HG02970 (cell line): ENCODE measurements around the gene FIBIN.
"Not testable (repeated sequence)": the region's sequence is repeated elsewhere in the genome, so short reads cannot be mapped to it uniquely, and the experiment has no call there.

ENCODE experiments used
- ATAC-seq: cut with Tn5 transposase; IDR thresholded peaks from one replicate; pipeline ENCODE4 v1.9.1; 2021; ENCODE audit warnings: mild to moderate bottlenecking, moderate library complexity, moderate number of reproducible peaks; ENCODE audit not compliant: unreplicated experiment, low FRiP score

The FIBIN gene

DNA sequence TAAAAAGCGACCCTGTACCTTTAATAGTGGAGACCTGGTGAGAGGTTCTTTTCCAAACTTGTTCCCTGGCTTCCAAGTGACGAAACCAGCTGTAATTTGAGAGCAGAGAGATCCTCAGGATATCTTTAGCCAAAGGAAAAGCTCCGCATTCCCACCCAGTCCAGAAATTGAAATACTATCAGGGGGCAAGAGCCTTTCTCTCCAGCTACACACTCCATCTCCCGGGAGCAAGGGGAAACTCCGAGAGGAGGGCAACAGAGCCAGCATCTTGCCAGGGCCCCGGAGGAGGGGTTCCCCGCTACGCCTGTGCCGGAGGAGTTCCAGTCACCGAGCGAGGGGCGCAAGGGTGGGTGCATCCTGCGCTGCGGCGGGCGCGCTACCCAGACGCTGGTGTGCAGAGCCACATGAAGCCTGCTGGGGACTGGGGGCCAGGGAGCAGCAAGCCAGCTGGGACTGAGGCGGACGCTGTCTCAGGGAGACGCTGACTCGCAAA is at the start of gene FIBIN:
Gene FIBIN (plus strand): TSS at position 148 of the 493 bp plus-strand sequence. CDS start 415 bp downstream, outside the sequence.
- ATAC-seq, result no peak

DNA sequence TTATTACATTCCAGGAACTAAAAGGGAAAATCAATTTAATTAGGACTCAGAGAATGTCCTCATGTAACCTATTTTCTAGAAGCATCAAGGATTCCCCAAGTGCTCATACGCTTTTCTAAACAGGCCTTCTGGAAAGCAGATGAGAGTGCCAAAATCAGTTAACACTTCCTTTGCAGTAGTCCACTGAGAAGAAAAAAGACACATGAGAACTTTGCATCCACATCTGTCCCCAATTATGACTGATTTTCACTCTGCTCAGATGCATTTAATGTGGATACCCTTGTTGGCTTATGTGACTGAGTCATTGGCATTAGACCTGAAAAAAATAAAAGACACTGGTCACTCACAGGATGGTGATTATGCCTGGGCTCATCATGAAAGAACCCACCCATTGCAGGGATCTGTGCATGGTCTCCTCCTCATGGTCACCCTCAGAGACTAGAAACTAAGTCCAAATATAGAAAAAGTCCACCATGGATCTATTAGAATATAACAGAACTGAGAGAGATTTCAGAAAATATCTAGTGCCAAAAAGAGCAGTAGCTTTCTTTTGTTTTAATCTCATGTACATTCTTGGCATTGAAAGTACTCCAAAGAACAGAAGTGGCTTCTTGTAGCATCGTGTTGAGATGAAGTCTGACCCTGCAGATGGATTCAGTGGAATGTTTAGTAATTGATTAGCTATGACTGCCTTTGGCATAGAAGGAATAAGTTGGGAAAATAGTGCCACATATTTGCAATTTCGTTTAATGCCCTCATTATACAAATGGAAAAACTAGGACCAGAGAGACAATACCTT is 48.8 kb upstream of the FIBIN start:
- no peak for ATAC-seq

GRCh38 chr11:26946257-26946716 is 47.6 kb upstream of the FIBIN start:
- no peak for ATAC-seq

DNA sequence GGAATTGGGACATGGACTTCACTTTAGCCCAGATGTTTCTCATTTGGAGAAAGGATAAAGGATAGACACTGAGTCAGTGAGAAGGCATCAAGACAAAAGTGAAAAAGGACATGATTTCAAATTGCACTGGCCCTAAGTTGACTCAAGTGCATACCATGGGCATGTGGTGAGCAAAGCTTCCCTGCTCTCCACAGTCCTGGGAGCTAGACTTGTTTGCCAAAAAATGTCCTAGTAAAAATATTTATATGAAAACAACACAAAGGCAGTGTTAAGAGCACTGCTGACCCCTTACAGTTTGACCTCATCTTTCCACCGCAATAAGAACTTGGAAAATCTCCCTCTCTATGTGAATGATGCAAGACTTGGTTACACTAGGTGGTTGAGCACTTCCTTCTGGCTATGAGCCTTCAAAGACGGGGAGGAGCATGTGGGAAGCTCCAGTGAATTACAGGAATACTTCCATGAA is 46.5 kb upstream of the FIBIN start:
- no peak for ATAC-seq

- no peak for ATAC-seq
Observed at GRCh38 chr11:26947904-26948639, 45.8 kb upstream of the FIBIN start.

DNA sequence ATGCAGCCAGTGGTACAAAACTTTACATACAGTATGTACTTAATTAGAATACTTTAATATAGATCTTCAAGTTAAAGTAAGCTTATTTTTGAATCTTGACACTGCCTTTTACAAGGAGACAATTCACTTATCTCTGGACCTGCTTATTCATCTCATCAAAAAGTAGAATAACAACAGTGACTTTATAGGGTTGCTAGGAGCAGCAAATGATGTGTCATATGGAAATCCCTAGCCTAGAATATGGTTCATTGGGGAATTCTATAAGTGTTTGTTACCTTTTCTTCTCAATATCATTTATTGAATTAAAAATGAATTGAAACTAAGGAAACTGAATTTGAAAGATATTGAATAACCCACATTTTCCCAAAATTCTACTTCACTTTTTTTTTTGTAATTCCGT is 45.0 kb upstream of the FIBIN start:
- ATAC-seq, result no peak

- no peak for ATAC-seq
Observed at GRCh38 chr11:26949846-26950245, 44.1 kb upstream of the FIBIN start.

GRCh38 chr11:26950260-26950719 is 43.6 kb upstream of the FIBIN start:
- no peak for ATAC-seq

DNA sequence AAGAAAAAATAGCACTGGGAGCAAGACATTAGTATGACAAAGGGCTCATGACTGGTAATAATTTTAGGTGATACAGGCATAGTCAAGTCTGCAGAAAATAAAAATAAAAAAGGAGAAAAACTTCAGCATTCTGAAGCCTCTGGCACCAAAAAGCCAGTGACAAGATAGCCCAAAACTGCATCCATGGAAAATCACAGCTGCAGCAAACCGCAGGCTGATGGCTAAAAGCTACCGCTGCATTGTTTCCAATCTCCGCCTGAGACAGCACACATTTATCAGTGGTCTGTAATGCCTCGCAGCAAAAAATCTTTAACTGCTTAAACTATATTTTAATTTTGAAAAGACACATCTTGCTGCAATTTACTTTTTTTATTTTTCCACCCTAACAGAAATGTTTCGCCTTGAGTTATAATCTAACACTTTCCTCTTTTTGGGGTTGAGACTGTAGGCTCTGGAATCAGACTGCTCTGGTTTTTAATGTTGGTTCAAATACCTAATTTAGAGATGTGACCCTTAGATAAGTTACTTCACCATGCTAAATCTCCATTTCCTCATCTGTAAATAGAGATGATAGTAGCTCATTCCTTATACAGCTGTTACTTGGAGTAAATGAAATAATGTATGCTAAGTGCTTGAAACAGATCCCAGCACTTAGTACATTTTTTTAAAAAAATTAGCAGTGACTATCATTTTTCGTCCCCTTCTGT is 42.0 kb upstream of the FIBIN start:
- no peak for ATAC-seq

DNA sequence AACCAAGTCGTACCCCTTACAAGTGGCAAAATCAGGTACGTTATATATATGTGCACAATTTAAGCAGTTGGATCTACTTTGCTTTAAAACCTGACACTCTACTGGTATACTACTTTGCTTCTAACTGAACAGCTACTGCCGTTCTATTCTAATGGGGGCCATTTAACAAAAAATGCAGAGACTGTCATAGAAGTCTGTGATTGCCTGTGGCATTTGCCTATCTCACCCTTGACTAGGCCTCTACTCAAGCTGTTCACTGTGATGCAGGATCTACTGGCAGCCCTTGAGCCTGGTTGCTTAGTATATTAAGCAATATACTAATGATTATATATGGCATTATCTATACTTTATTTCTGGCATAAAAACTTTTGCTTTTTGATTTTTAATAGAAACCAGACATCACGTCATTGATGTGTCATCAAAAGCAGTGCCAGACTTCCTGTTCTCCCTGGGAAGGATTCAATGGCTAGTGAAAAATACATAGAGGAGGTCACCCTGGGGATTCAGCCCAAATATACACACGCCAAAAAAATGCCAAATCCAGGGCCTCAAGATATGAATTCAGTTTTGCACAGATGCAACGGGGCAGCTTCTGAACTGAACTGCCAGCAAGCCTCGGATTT is 40.0 kb upstream of the FIBIN start:
- no peak for ATAC-seq

DNA sequence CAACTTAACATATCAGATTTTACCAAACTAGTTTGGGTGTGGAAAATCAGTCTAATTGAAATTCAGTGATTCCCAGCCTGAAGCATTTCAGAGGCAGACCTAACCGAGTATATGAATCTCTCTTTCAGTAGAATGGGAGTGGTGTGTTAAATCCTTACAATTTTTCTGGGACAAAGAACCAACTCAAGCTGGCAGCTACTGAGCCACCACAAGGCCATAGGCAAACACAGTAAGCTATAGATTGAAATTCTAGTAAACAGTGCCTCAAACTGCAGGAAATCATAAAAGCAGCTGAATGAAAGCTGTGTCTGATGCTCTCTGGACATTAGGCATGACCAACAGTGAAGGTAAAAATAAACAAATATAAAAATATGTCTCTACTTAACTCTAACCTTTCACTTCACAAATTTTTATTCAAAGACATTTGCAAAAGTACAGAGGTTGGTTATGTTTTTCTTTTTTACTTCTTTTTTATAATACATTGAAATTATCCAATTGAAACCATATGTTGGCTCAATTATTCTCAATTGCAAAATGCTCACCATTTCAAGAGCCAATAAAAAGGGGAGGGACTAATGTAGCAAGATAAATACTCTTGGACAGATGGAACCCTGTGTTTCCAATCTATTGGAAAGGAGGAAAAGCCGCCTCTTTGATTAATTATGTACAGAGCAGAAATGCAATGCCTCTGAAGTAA is 35.8 kb upstream of the FIBIN start:
- ATAC-seq, result no peak

GRCh38 chr11:26958702-26959049 is 35.2 kb upstream of the FIBIN start:
- ATAC-seq, result no peak

- no peak for ATAC-seq
Observed at GRCh38 chr11:26960281-26960680, 33.6 kb upstream of the FIBIN start.

DNA sequence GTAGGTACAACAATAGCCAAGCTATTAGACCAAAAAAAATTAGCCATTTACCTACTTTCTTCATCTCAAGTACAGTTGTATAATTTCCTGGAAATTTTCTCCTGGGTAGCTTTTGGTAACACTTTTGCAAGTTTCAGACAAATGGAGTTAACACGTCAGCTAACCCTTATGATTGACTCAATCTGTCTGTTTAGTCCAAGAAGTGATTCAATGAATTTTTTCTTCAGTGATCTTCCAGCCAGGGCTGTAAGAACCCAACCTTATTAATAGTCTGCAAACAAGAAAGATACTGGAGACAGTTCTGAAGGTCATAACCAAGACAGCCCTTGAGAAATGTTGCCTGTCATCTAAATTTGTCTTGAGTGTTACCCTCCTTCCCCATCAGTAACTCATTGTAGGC is 30.1 kb upstream of the FIBIN start:
- ATAC-seq, result no peak

GRCh38 chr11:26964339-26964738 is 29.6 kb upstream of the FIBIN start:
- no peak for ATAC-seq

- ATAC-seq, result not testable (repeated sequence)
Observed at GRCh38 chr11:26964847-26965485, 28.9 kb upstream of the FIBIN start.

DNA sequence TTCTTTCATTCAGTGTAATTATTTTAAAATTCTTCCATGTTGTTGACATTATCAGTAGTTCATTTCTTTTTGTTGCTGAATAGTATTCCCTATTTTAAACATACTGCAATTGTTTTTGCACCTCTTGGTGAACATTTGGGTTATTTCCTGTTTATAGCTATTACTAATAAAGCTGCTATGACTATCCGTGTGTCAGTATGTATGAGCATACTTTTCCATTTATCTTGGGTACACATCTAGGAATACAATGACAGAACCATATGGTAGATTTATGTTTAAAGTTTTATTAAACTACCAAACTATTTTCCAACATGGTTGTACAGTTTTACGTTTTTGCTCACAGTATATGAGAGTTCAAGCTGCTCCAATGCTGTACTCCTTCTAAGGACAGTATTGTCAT is 22.0 kb upstream of the FIBIN start:
- ATAC-seq, result no peak

- ATAC-seq, result no peak
Observed at GRCh38 chr11:26974069-26974783, 19.7 kb upstream of the FIBIN start.

- no peak for ATAC-seq
Observed at GRCh38 chr11:26974996-26975395, 18.9 kb upstream of the FIBIN start.
